Fibroblast of skin of left quadriceps (primary cell): ENCODE data around the gene DOCK7.
"Not testable (repeated sequence)": the region's sequence is repeated elsewhere in the genome, so short reads cannot be mapped to it uniquely, and the experiment has no call there.

Source experiments
- DNase-seq, 2 experiments: peaks; one replicate each; pipeline ENCODE4 v3.0.0-alpha.2; 2013; ENCODE audit warnings: low read depth in 2 of 2

The DOCK7 gene

GRCh38 chr1:62530516-62531154, 157.6 kb downstream of the DOCK7 start:
- DNase-seq = peak in 1 of 2 experiments; percentile 5

GRCh38 chr1:62529227-62529626, 159.0 kb downstream of the DOCK7 start:
- DNase-seq = no peak

- no peak for DNase-seq
Observed at GRCh38 chr1:62528015-62528414, 160.2 kb downstream of the DOCK7 start.

DNA sequence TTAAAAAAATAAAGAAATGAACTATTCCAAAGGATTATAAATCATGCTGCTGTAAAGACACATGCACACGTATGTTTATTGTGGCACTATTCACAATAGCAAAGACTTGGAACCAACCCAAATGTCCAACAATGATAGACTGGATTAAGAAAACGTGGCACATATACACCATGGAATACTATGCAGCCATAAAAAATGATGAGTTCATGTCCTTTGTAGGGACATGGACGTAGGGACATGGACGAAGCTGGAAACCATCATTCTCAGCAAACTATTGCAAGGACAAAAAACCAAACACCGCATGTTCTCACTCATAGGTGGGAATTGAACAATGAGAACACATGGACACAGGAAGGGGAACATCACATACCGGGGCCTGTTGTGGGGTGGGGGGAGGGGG, 160.8 kb downstream of the DOCK7 start:
- not testable (repeated sequence) for DNase-seq

- DNase-seq = no peak
Observed at GRCh38 chr1:62523860-62524259, 164.3 kb downstream of the DOCK7 start.

DNA sequence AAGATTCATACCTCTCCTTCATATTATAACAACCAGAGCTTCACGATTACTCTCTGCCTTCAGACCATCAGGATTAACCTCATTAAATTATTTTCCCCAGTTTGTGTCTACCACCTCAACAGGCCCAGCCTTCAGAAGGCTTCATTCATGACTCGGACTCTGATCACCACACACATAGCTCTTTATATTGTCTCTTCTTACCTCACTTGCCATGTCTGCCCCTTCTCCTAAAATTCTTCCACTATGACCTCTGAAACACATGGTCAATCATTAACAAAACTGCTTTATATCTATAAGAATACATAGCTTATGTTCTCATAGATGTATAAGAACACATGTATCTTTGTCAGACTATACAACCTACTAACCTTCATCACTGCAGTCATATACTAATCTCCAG, 171.6 kb downstream of the DOCK7 start:
- DNase-seq = no peak

GRCh38 chr1:62514746-62515423, 173.3 kb downstream of the DOCK7 start:
- no peak for DNase-seq

DNA sequence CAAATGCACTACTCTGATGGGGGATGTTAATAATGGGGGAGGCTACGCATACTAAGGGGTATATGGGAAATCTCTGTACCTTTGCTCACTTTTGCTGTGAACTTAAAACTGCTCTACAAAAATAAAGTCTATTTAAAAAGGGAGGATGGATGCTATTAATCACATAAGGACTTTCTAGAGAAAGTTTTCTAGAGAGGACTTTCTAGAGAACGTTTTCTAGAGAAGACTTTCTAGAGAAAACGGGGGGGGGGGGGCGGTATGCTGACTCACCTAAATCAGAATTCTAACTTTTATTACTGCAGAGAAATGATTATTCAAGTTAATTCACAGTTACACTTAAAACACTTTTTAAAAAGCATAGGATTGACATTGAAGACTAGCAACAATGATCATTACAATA, 175.2 kb downstream of the DOCK7 start:
- DNase-seq = no peak

GRCh38 chr1:62509028-62509427, 179.2 kb downstream of the DOCK7 start:
- DNase-seq = no peak

- DNase-seq = peak; percentile 15 to 23
Observed at GRCh38 chr1:62508187-62508758, 179.9 kb downstream of the DOCK7 start.

GRCh38 chr1:62500210-62500609, 188.0 kb downstream of the DOCK7 start:
- DNase-seq = no peak

DNA sequence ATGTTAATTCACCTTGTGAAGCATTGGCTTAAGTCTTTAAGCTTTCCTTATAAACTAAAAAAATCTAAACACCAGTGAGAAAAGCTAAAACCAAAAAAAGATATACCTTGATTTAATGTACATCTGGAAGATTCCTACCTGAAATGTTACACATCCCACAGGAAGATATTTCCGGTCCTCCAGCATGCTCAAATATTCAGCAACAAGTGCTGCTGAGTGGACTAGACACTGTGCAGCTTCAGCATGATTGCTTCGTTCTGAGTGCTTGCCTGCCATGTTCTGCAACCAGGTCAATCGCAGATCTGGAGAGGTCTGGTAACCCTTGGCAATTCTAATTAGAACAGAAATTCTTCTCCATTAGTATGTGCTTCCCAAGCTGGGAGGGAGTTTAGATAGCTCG, 194.0 kb downstream of the DOCK7 start:
- DNase-seq = no peak

- DNase-seq = no peak
Observed at GRCh38 chr1:62493656-62494055, 194.5 kb downstream of the DOCK7 start.

- DNase-seq = no peak
Observed at GRCh38 chr1:62492521-62492920, 195.7 kb downstream of the DOCK7 start.

DNA sequence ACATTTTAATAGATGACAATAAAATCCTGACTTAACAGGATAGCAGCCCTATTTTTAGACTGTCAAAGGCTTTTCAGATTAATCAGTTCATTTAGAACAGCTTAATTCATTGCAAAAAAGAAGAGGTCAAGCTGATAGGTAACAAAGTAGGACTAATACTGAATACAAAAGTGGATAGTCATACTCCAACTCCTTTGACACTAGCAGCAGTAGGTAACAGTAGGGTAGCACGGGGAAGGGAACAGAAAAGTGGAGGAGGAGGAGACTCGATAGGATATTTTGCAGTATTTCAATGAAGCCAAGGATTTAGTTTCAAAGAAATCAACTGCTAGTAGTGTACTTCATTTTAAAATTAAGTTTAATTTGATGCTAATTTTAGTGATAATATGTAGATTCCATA, 200.2 kb downstream of the DOCK7 start:
- DNase-seq = no peak

DNA sequence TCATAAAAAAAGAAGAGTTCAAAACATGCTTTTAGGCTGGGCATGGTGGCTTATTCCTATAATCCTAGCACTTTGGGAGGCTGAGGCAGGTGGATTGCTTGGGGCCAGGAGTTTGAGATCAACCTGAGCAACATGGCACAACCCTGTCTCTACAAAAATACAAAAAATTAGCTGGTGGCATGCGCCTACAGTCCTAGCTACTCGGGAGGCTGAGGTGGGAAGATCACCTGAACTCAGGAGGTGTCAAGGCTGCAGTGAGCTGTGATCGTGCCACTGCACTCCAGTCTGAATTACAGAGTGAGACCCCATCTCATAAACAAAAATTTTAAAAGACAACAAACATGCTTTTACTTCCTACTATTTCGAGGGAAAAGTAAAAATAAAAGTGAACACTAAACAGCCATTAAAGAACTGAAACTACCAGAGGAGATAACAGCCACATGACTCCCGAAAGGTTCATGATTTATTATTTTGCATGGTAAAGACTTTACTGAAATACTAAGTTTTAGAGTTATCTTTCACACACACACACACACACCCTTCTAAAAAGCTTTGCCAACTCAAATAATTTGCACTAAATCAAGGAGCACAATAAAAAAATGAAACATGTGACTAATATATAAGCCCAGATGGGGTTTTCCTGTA, 203.2 kb downstream of the DOCK7 start:
- DNase-seq = no peak

GRCh38 chr1:62481681-62482080, 206.5 kb downstream of the DOCK7 start:
- no peak for DNase-seq

DNA sequence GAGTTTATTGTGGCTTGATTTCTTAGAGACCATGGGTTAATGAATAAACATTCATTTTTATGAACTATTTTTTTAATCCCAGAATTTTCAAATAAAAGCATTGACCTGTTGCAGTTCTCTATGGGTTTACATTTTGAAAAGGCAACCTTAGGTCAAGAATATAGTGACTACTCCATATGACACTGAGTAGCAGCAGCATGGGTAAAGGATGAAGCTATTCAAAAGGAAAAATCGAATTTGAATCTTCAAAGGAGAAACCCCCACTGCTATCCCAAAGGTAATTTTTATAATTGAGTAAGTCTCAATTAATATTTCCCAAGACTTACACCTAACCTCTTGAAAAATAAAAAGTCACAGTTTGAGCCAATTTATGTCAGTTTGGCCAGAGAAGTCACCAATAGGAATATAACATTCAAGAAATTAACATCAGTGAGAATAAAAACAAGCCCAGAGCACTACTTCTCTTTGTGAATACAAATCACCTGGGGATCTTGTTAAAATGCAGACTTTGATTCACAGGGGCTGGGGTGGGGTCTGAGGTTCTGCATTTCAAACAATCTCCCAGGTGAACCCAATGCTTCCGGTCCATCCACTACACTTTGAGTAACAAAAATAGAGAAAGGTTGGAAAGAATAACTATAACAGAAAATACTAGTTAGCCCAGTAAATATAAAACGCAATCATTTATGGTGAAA, 211.5 kb downstream of the DOCK7 start:
- DNase-seq = no peak

GRCh38 chr1:62467092-62467491, 221.1 kb downstream of the DOCK7 start:
- DNase-seq = peak; percentile 20

DNA sequence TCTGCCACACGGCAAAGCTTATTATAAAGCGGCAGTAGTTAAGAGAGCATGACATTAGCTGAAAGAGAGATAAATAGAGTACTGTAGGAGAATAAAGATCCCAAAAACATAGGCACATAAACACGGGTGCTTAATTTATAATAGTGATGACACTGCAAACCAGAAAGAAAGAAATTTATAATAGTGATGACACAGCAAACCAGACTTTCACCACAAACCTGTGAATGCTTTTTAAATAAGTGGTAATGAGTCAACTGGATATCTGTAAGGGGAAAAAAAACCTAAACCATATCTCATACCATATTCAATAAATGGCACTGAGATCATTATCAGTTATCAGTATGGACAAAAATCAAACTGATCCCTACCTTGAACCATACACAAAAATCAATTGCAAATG, 225.8 kb downstream of the DOCK7 start:
- peak; percentile 23 to 32 for DNase-seq

GRCh38 chr1:62457955-62458354, 230.2 kb downstream of the DOCK7 start:
- no peak for DNase-seq

DNA sequence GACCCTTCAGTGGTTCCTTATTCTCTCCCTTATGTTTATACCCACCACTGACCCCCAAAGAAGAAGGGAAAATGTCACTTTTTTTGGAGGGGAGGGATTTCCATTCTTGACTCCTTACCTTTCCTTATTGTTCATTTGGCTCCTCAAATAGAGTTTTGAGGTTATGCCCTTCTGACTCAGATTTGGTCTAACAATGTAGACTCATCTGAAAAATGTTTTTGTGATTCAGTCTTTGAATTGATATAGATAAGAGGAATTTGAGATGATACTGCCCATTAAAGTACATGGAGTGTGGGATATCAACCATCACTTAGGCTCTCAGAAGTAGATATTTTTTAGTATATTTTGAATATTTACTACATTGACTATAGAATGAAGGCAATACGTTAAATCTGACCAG, 235.2 kb downstream of the DOCK7 start:
- no peak for DNase-seq
